CD14-positive monocyte (primary cell): ENCODE results near the gene EPM2A. TPM values are rescaled to one million over a fixed set of nuclear protein-coding genes. Genes with fewer than 3 reads are reported as not detected.

ENCODE experiments used
- DNase-seq, 3 donors: peaks; one replicate each; pipeline ENCODE4 v3.0.0-alpha.2; 2011 to 2022
- H2AFZ ChIP-seq: 2 replicates; pipeline ENCODE4 v1.6.0; 2012; ENCODE audit warnings: mild to moderate bottlenecking, low read depth, low read length, inconsistent platforms; ENCODE audit not compliant: insufficient read depth, poor library complexity, severe bottlenecking
- H3K27ac ChIP-seq, 2 donors: 1 replicate in 1 of 2; 2 replicates in 1 of 2; pipeline ENCODE4 v1.5.1; 2012 to 2013; ENCODE audit warnings: low read length in 2 of 2, control low read depth in 1 of 2, inconsistent platforms in 1 of 2, low read depth in 1 of 2, mild to moderate bottlenecking in 1 of 2
- H3K27me3 ChIP-seq, 2 donors: one replicate each; pipeline versions ENCODE4 v1.6.0 to v1.6.1; 2011 to 2013; ENCODE audit warnings: low read length in 2 of 2; ENCODE audit not compliant: control insufficient read depth in 2 of 2, insufficient read depth in 2 of 2
- H3K36me3 ChIP-seq, 2 donors: replicated peaks in 1 of 2; 1 replicate in 1 of 2; 2 replicates in 1 of 2; pipeline versions ENCODE4 v1.5.1 to v1.6.1; 2012 to 2013; ENCODE audit warnings: low read length in 2 of 2, control low read depth in 1 of 2, inconsistent platforms in 1 of 2, mild to moderate bottlenecking in 1 of 2; ENCODE audit not compliant: insufficient read depth in 2 of 2, control insufficient read depth in 1 of 2
- H3K4me1 ChIP-seq, 2 donors: 1 replicate in 1 of 2; 2 replicates in 1 of 2; pipeline versions ENCODE4 v1.5.1 to v1.6.1; 2012 to 2013; ENCODE audit warnings: low read length in 2 of 2, control low read depth in 1 of 2, inconsistent platforms in 1 of 2, mild to moderate bottlenecking in 1 of 2, moderate library complexity in 1 of 2; ENCODE audit not compliant: insufficient read depth in 2 of 2, control insufficient read depth in 1 of 2
- H3K4me2 ChIP-seq: replicated peaks from 2 replicates; pipeline ENCODE3; 2012; ENCODE audit warnings: low read length, moderate library complexity, mild to moderate bottlenecking; ENCODE audit not compliant: poor library complexity, severe bottlenecking; ENCODE audit errors: extremely low read depth
- H3K4me3 ChIP-seq, 3 experiments: fragments of 200-600 bp in 1 of 3; sonication (generic) in 1 of 3; replicated peaks in 1 of 3; 1 replicate in 2 of 3; 2 replicates in 1 of 3; pipeline ENCODE4 v1.5.1; 2011 to 2013; ENCODE audit warnings: low read length in 3 of 3, mild to moderate bottlenecking in 3 of 3, control low read depth in 2 of 3, low read depth in 2 of 3, inconsistent platforms in 1 of 3, moderate library complexity in 1 of 3
- H3K79me2 ChIP-seq: 2 replicates; pipeline ENCODE4 v1.6.0; 2012; ENCODE audit warnings: mild to moderate bottlenecking, control low read depth, inconsistent platforms, low read length, moderate library complexity; ENCODE audit not compliant: insufficient read depth
- H3K9ac ChIP-seq: 2 replicates; pipeline ENCODE4 v1.6.0; 2017; ENCODE audit warnings: low read length, mild to moderate bottlenecking; ENCODE audit not compliant: insufficient read depth, poor library complexity, severe bottlenecking
- H3K9me3 ChIP-seq, 2 donors: replicated peaks in 1 of 2; 1 replicate in 1 of 2; 2 replicates in 1 of 2; pipeline versions ENCODE4 v1.5.1 to v1.6.1; 2012 to 2013; ENCODE audit warnings: low read length in 2 of 2, control low read depth in 1 of 2; ENCODE audit not compliant: control insufficient read depth in 1 of 2, insufficient read depth in 1 of 2
- H4K20me1 ChIP-seq: 2 replicates; pipeline ENCODE4 v1.6.0; 2012; ENCODE audit warnings: mild to moderate bottlenecking, low read length, control low read depth, moderate library complexity; ENCODE audit not compliant: insufficient read depth
- H3K27ac Mint-ChIP-seq, 7 donors: one replicate each; pipeline ENCODE4 v1.8.0; 2020; ENCODE audit warnings: mild to moderate bottlenecking in 7 of 7, mixed read lengths in 7 of 7, moderate library complexity in 6 of 7, inconsistent platforms in 2 of 7
- H3K27me3 Mint-ChIP-seq, 3 donors: one replicate each; pipeline ENCODE4 v1.8.0; 2021 to 2022; ENCODE audit warnings: low read depth in 3 of 3, mild to moderate bottlenecking in 3 of 3, mixed read lengths in 3 of 3, moderate library complexity in 3 of 3, inconsistent platforms in 1 of 3
- H3K36me3 Mint-ChIP-seq, 2 donors: one replicate each; pipeline ENCODE4 v1.8.0; 2020; ENCODE audit warnings: mixed read lengths in 2 of 2, inconsistent platforms in 1 of 2, mild to moderate bottlenecking in 1 of 2
- H3K4me1 Mint-ChIP-seq: one replicate; pipeline ENCODE4 v1.8.0; 2020; ENCODE audit warnings: mild to moderate bottlenecking, mixed read lengths
- H3K4me3 Mint-ChIP-seq, 2 donors: one replicate each; pipeline ENCODE4 v1.8.0; 2020; ENCODE audit warnings: mild to moderate bottlenecking in 2 of 2, mixed read lengths in 2 of 2, moderate library complexity in 1 of 2
- H3K9me3 Mint-ChIP-seq, 7 donors: one replicate each; pipeline ENCODE4 v1.8.0; 2020 to 2022; ENCODE audit warnings: mixed read lengths in 7 of 7, mild to moderate bottlenecking in 6 of 7, moderate library complexity in 6 of 7, inconsistent platforms in 2 of 7
- CTCF ChIP-seq: fragments of 200-600 bp; IDR thresholded peaks from one replicate; pipeline ENCODE4 v1.8.0; 2022; ENCODE audit warnings: antibody characterized with exemption, mild to moderate bottlenecking
- WGBS: methylation state at CpG from one replicate; pipeline ENCODE4 v1.1.5; 2013; ENCODE audit warnings: missing lambda C conversion rate; ENCODE audit not compliant: insufficient coverage; 5-methylcytosine and 5-hydroxymethylcytosine counted together
- intact Hi-C, 2 donors: fragments of 100-400 bp; cut with micrococcal nuclease; formaldehyde crosslinking; loops; one replicate each; pipeline versions ENCODE4 v1.15.0 to v1.15.1; 2023
- polyA plus RNA-seq, 3 donors: library from polyadenylated mRNA; depleted of rRNA in 1 of 3; unstranded in 2 of 3; stranded (reverse) in 1 of 3; fragments of 300-500 nt in 2 of 3; fragments of >200 nt in 1 of 3; fragmentation: Illumina TruSeq in 2 of 3; gene quantifications; 1 replicate in 2 of 3; 2 replicates in 1 of 3; pipeline ENCODE4 v1.2.3, GENCODE V29; 2012 to 2021

The EPM2A gene
- polyA plus RNA-seq, 3 donors, result 2.5 to 4.1 (median 3.2) TPM

DNA sequence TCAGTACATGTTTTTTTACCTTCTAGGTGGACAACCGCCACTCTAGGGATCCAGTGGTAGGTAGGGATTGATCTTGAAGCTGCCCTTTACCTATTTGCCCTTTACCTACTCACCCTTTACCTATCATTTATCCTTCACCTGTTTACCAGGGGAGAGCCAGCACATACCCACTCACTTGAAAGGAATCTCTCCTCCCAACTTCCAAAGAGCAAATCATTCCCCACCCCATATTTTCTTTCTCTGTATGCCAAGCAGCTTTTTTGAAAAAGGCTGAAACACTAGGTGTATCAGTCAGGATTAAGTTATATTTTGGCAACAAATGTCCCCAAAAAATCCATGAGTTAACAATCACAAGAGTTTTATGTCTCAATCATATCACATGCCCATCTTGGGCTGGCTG lies 10.5 kb upstream of the EPM2A start:
- Histone ChIP-seq H3K4me1 (peaks cover 3 to 8% of the 10 kb centered on the region in 2 donors), H3K4me3 (no peak overlapping the region), H4K20me1 (no peaks in the 10 kb centered on the region), H3K9me3 (no peaks in the 10 kb centered on the region), H3K27ac (no peak overlapping the region), H2AFZ (no peak overlapping the region), H3K4me2 (no peak overlapping the region), H3K27me3 (no peaks in the 10 kb centered on the region), H3K36me3 (no peaks in the 10 kb centered on the region), H3K9ac (no peak overlapping the region), H3K79me2 (no peaks in the 10 kb centered on the region)
- WGBS, result no CpG with 5 or more reads among the region's 1 CpG
- intact Hi-C loops, result no loop called here
- H3K27ac Mint-ChIP-seq, result no peak overlapping the region
- no peak overlapping the region for H3K4me3 Mint-ChIP-seq
- peaks cover 0 to 2% (median 0%) of the 10 kb centered on the region in 3 donors for H3K27me3 Mint-ChIP-seq
- no peaks in the 10 kb centered on the region for H3K9me3 Mint-ChIP-seq
- no peak for TF ChIP-seq CTCF
- H3K36me3 Mint-ChIP-seq, result no peaks in the 10 kb centered on the region
- peaks cover 14% of the 10 kb centered on the region for H3K4me1 Mint-ChIP-seq
- no peak for DNase-seq

GRCh38 chr6:145744619-145745018 lies 9.3 kb upstream of the EPM2A start:
- H3K9me3 ChIP-seq, result no peaks in the 10 kb centered on the region
- Mint-ChIP-seq H3K27ac (no peak overlapping the region), H3K27me3 (no peaks in the 10 kb centered on the region), H3K9me3 (peaks cover 0 to 5% (median 2%) of the 10 kb centered on the region in 7 donors), H3K4me1 (peaks cover 10% of the 10 kb centered on the region), H3K36me3 (no peaks in the 10 kb centered on the region), H3K4me3 (no peak overlapping the region)
- H3K79me2 ChIP-seq, result no peaks in the 10 kb centered on the region
- H2AFZ ChIP-seq, result no peak overlapping the region
- no peaks in the 10 kb centered on the region for H4K20me1 ChIP-seq
- WGBS, result no CpG with 5 or more reads among the region's 2 CpGs
- no peak for TF ChIP-seq CTCF
- H3K4me3 ChIP-seq, result no peak overlapping the region
- no peak overlapping the region for H3K27ac ChIP-seq
- no peak overlapping the region for H3K9ac ChIP-seq
- peaks cover 1 to 3% of the 10 kb centered on the region in 2 donors for H3K4me1 ChIP-seq
- H3K36me3 ChIP-seq, result no peaks in the 10 kb centered on the region
- DNase-seq, result no peak
- no peaks in the 10 kb centered on the region for H3K27me3 ChIP-seq
- no peak overlapping the region for H3K4me2 ChIP-seq
- intact Hi-C loops, result no loop called here
